ENCODE data around the gene SF3B3.

SF3B3 gene

DNA sequence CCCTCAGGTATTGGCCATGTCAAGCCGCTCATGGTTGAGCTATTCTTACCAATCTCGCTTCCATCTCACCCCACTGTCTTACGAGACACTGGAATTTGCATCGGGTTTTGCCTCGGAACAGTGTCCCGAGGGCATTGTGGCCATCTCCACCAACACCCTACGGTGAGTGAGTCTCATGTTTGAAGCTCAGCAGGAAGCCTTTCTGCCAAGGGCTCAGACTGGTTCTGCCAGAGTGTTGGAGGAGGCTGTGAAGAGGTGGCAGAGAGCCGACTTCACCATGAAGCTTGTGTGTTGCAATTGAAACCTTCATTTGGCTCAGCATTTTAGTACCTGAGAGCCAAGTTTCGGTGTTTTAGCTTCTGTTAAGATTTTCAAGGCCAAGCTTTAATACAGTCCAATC, 38.0 kb downstream of the SF3B3 start:
- in situ Hi-C loops (cut with HindIII; ENCODE audit: low sequenced_read_pairs), result loop anchor here (25.0 kb wide), 1 partner anchor 201 kb away; no protein-coding TSS in a partner anchor

GRCh38 chr16:70563636-70564035, 40.0 kb downstream of the SF3B3 start:
- in situ Hi-C loops (cut with HindIII; ENCODE audit: low sequenced_read_pairs), result loop anchor here (25.0 kb wide), 1 partner anchor 199 kb away; no protein-coding TSS in a partner anchor

DNA sequence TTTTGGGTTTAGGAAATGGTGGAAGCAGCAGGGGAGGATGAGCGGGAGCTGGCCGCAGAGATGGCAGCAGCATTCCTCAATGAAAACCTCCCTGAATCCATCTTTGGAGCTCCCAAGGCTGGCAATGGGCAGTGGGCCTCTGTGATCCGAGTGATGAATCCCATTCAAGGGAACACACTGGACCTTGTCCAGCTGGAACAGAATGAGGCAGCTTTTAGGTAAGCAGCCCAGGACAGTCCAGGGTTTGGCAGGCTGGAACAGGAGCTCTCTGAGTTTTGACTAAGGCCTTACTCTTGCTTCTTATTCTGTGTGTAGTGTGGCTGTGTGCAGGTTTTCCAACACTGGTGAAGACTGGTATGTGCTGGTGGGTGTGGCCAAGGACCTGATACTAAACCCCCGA, 41.4 kb downstream of the SF3B3 start:
- in situ Hi-C loops (cut with HindIII; ENCODE audit: low sequenced_read_pairs), result loop anchor here (5.0 to 25.0 kb wide), 2 partner anchors 33 to 197 kb away; no protein-coding TSS in a partner anchor

GRCh38 chr16:70568601-70569237, 45.1 kb downstream of the SF3B3 start:
- in situ Hi-C loops (cut with HindIII; ENCODE audit: low sequenced_read_pairs), result loop anchor here (5.0 to 25.0 kb wide), 2 partner anchors 36 to 194 kb away; no protein-coding TSS in a partner anchor

DNA sequence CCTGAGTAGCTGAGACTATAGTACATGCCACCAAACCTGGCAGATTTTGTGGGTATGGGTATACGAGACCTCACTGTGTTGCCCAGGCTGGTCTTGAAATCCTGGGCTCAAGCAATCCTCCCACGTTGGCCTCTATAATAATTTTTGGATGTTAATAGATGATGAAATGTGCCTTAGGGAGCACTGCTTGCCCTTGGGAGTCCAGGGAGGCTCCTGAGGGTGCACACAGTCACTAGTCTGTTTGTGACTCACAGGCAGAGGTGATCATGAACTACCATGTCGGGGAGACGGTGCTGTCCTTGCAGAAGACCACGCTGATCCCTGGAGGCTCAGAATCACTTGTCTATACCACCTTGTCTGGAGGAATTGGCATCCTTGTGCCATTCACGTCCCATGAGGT, 46.1 kb downstream of the SF3B3 start:
- in situ Hi-C loops (cut with HindIII; ENCODE audit: low sequenced_read_pairs), result loop anchor here (5.0 to 25.0 kb wide), 2 partner anchors 37 to 193 kb away; no protein-coding TSS in a partner anchor

DNA sequence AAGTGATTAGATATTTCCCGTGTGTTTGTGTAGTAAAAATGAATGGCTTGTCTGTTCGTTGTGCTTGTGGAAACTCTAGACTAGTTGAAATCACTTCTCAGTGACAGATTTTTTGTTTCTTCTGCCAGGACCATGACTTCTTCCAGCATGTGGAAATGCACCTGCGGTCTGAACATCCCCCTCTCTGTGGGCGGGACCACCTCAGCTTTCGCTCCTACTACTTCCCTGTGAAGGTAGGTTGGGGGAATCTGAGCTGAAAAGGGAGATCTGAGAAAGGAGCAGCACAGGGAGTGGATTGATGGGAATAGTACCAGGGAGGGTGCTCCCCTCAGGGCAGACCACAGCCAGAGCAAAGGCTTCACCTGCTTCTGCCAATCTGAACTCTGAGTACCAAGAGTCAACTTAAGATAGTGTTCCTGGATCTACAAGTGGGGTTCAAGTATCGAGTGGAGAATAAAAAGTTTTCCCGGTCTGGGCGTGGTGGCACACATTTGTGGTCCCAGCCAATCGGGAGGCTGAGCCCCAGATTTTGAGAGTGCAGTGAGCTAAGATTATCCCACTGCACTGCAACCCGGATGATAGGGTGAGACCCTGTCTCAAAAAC, 47.5 kb downstream of the SF3B3 start:
- in situ Hi-C loops (cut with HindIII; ENCODE audit: low sequenced_read_pairs), result loop anchor here (25.0 kb wide), 1 partner anchor 191 kb away; no protein-coding TSS in a partner anchor

DNA sequence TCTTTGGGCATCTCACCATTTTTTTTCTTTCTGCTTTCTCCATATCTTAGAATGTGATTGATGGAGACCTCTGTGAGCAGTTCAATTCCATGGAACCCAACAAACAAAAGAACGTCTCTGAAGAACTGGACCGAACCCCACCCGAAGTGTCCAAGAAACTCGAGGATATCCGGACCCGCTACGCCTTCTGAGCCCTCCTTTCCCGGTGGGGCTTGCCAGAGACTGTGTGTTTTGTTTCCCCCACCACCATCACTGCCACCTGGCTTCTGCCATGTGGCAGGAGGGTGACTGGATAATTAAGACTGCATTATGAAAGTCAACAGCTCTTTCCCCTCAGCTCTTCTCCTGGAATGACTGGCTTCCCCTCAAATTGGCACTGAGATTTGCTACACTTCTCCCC, 48.0 kb downstream of the SF3B3 start:
- in situ Hi-C loops (cut with HindIII; ENCODE audit: low sequenced_read_pairs), result loop anchor here (25.0 kb wide), 1 partner anchor 191 kb away; no protein-coding TSS in a partner anchor

DNA sequence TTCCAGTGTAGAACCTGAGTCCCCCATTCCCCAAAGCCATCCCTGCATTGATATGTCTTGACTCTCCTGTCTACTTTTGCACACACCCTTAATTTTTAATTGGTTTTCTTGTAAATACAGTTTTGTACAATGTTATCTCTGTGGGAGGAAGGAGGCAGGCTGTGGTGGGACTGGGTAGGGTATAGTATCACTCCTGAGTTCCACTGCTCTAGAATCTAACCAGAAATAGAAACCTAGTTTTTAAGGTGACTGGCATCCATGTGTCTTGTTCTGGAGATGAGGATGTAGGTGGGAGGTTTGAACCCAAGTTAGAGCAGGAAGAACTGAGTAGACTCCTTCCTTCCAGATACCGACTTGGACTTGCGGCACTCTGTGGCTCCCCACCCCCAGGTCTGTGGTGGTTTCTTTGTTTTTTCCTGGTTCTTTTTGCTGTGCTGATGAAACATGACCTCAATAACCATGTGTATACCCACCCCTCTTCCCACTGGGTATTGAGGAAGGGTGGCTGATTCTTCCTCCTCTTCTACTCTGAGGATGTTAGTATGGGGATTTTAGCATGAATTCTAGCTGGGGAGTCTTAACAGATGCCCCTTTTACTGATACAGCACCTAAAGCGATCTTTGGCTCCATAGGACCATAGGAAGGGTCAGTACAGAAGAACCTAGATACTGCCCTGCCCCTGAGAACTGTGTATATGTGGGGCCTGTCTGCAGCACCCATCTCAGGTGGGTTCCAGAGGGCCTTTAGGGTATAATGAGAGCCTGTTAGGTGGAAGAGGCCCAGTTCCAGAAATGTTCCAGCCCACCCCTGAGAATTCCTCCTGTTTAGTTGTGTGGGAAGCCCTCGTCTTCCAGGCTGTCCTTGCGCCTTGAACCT, 48.7 kb downstream of the SF3B3 start:
- in situ Hi-C loops (cut with HindIII; ENCODE audit: low sequenced_read_pairs), result loop anchor here (25.0 kb wide), 1 partner anchor 190 kb away; no protein-coding TSS in a partner anchor

DNA sequence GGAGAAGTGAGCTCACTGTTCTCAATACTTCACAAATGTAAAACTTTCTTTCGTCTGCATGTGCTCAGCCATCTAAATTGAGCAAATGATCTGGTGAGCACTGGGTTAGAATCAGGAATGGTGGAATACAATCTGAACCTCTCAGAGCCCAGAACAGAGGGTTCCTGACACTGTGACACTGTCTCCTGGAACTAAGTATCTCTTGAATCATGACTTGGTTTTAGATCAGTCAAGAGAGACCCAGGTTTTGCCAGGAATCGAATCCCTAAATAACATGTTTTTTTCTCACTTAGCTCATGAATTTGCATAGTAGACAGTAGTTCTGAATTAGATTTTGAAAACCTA, 49.3 kb downstream of the SF3B3 start:
- in situ Hi-C loops (cut with HindIII; ENCODE audit: low sequenced_read_pairs), result loop anchor here (25.0 kb wide), 1 partner anchor 189 kb away; no protein-coding TSS in a partner anchor

DNA sequence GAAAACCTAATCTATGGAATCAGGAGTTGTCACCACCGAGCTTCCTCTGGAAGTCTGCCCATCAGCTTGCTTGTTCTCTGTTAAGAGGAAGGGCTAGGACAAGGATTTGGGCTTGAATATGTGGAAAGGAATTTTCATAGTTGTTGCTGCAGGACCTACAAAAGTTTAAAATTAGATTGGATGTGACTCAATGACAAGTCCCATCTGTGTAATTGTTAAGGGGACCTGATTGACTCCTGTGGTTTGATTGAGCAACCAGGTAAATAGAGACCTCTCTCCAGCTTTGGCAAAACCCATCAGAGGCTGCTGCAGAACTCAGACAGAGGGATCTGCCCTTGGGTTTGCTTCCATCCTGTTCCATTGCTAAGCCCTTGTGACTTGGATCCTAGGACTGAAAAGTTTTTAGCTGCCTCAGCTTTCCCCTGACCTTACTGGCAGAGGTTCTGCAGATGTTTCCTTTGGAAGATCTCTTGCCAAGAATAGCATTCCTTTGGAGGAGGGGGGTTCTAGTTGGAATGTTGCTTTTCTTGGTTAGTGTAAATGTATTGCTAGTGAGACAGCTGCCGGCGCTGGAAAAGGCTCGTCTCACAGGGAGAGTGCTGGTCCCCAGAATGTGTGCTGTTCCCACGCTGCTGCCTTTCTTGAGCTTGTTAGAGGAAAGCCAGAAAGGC, 50.0 kb downstream of the SF3B3 start:
- in situ Hi-C loops (cut with HindIII; ENCODE audit: low sequenced_read_pairs), result loop anchor here (25.0 kb wide), 1 partner anchor 189 kb away; no protein-coding TSS in a partner anchor

GRCh38 chr16:70574595-70575271, 51.1 kb downstream of the SF3B3 start:
- in situ Hi-C loops (cut with HindIII; ENCODE audit: low sequenced_read_pairs), result loop anchor here (25.0 kb wide), 1 partner anchor 188 kb away; no protein-coding TSS in a partner anchor

DNA sequence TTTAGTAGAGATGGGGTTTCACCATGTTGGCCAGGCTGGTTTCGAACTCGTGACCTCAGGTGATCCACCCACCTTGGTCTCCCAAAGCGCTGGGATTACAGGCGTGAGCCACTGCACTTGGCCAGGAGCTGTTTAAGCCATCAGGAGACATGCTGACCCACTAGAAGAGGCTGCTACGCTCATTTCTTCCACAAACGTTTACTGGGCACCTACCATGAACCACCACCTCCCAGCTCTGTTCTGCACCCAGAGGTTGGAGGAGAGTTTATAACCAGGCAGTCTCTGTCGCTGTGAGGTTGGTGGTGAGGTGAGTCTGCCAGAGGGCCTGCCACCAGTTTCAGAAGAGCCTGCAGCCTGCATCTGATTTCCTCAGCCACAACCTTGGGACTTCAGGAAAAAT, 51.8 kb downstream of the SF3B3 start:
- in situ Hi-C loops (cut with HindIII; ENCODE audit: low sequenced_read_pairs), result no loop called here

- in situ Hi-C loops (cut with HindIII; ENCODE audit: low sequenced_read_pairs), result no loop called here
These were observed 53.0 kb downstream of the SF3B3 start for GRCh38 chr16:70576431-70577255.

DNA sequence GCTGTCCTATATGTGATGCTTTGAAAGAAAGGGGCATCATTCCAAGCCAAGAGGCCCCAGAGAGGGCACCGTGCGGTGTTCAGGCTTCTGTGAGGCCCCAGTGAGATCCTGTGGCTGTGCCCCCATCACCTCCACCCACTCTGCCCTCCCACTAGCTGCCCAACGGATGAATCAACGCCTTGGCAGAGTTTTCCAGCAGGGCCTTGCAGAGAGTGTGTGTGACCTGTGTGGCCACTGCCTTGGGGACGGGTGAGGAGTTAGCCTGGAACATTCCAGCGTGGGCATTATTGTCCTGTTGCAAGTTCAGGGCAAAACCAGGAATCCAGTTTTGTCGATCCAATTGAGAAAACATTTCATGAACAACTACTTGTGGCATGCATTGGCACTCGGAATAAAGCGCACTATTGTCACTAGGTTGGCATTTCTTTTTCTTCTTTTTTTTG, 53.7 kb downstream of the SF3B3 start:
- in situ Hi-C loops (cut with HindIII; ENCODE audit: low sequenced_read_pairs), result no loop called here

DNA sequence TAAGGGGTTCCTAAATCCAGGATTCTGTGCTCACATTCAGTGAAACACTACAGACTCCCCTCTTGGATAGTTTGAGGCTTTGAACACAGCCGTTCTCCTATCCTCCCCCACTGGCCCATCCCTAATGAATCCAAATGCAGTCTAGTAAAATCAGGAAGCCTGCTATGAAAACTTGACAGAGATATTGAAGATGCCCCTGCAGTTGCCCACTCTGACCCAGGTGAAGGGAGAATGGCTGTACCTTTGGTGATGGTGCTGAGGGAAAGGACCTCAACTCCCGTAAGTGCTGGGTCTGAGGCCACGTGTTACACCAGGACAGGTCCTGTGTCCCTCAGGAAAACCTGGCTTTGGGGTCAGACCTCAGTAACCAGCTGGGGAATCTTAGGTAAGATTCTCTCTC, 54.4 kb downstream of the SF3B3 start:
- in situ Hi-C loops (cut with HindIII; ENCODE audit: low sequenced_read_pairs), result no loop called here

GRCh38 chr16:70579248-70579647, 55.6 kb downstream of the SF3B3 start:
- in situ Hi-C loops (cut with HindIII; ENCODE audit: low sequenced_read_pairs), result no loop called here

GRCh38 chr16:70579648-70580630, 56.3 kb downstream of the SF3B3 start:
- in situ Hi-C loops (cut with HindIII; ENCODE audit: low sequenced_read_pairs), result no loop called here

All from DLD1 (cell line).